Left ventricle myocardium inferior (tissue), 1 donor: ENCODE results near the gene REPS1. TPM values are rescaled to one million over a fixed set of nuclear protein-coding genes. Genes with fewer than 3 reads are reported as not detected.
A peak's percentile ranks its signal among the peaks of the same experiment; 100 is the strongest.
"Not testable (repeated sequence)": the region's sequence is repeated elsewhere in the genome, so short reads cannot be mapped to it uniquely, and the experiment has no call there.

ENCODE experiments used
- DNase-seq: peaks from one replicate; pipeline ENCODE4 v3.0.0-alpha.2; 2020
- H3K27ac ChIP-seq: fragments of 200-600 bp; replicated peaks from 2 replicates; pipeline ENCODE4 v1.8.0; 2021
- H3K27me3 ChIP-seq: fragments of 200-600 bp; 2 replicates; pipeline ENCODE4 v1.8.0; 2021; ENCODE audit warnings: low read depth
- H3K36me3 ChIP-seq: fragments of 200-600 bp; 2 replicates; pipeline ENCODE4 v1.8.0; 2021
- H3K4me1 ChIP-seq: fragments of 200-600 bp; 2 replicates; pipeline ENCODE4 v1.8.0; 2021
- H3K4me3 ChIP-seq: fragments of 200-600 bp; 2 replicates; pipeline ENCODE4 v1.8.0; 2021; ENCODE audit warnings: mild to moderate bottlenecking, moderate library complexity
- H3K9me3 ChIP-seq: fragments of 200-600 bp; replicated peaks from 2 replicates; pipeline ENCODE4 v1.8.0; 2021
- CTCF ChIP-seq: fragments of 200-600 bp; IDR thresholded peaks from 2 replicates; pipeline ENCODE4 v1.8.0; 2021; ENCODE audit warnings: antibody characterized with exemption, mild to moderate bottlenecking, borderline replicate concordance
- intact Hi-C: fragments of 100-400 bp; cut with micrococcal nuclease; formaldehyde crosslinking; loops from one replicate; pipeline ENCODE4 v1.11.0; 2022
- total RNA-seq: library from RNA; stranded (reverse); fragmentation: NEBNext Ultra II Directional; extraction: Animal tissue kit (Norgen Biotek cat#: 25700); gene quantifications from one replicate; pipeline ENCODE4 v1.2.1, GENCODE V29; 2021
- donor health status: DM: no; HTN: yes; CAD: no; lungs with severe emphysema.

REPS1 gene
- total RNA-seq, 1 donor from 2014 or later = 30.6 TPM

- intact Hi-C loops = no loop called here
These were observed 40.8 kb upstream of the REPS1 start, which contains the start of gene ABRACL for GRCh38 chr6:139028658-139029469. ABRACL (plus strand) TSS chr6:139028745; CDS start chr6:139034161, 5,416 bp downstream.

GRCh38 chr6:139028215-139028657 is 40.2 kb upstream of the REPS1 start:
- DNase-seq = no peak
- Histone ChIP-seq H3K36me3 (no peaks in the 10 kb centered on the region), H3K9me3 (no peaks in the 10 kb centered on the region), H3K4me3 (peak overlapping the region; percentile 98), H3K27me3 (no peaks in the 10 kb centered on the region), H3K27ac (peak overlapping the region; percentile 91), H3K4me1 (peaks cover 34% of the 10 kb centered on the region)
- intact Hi-C loops = no loop called here
- no peak for TF ChIP-seq CTCF

More at GRCh38 chr6:139028658-139029469, 40.8 kb upstream of the REPS1 start, which contains the start of gene ABRACL:
- Histone ChIP-seq H3K4me3 (peak within 1 kb of the TSS; percentile 98), H3K36me3 (no peaks in the 10 kb centered on the region), H3K27me3 (no peaks in the 10 kb centered on the region), H3K4me1 (peaks cover 34% of the 10 kb centered on the region), H3K27ac (peak within 1 kb of the TSS; percentile 91), H3K9me3 (no peaks in the 10 kb centered on the region)
- DNase-seq = peak; percentile 57
- TF ChIP-seq CTCF = no peak

- Histone ChIP-seq H3K4me1 (peaks cover 34% of the 10 kb centered on the region), H3K4me3 (peak overlapping the region; percentile 98), H3K27ac (peak overlapping the region; percentile 91), H3K36me3 (no peaks in the 10 kb centered on the region), H3K9me3 (no peaks in the 10 kb centered on the region), H3K27me3 (no peaks in the 10 kb centered on the region)
- DNase-seq = no peak
- TF ChIP-seq CTCF = no peak
- intact Hi-C loops = no loop called here
These were observed 39.6 kb upstream of the REPS1 start for GRCh38 chr6:139027620-139028182.

- H3K9me3 ChIP-seq, intact Hi-C loops, DNase-seq, H3K36me3 ChIP-seq, H3K27me3 ChIP-seq, H3K4me3 ChIP-seq, H3K27ac ChIP-seq: not testable (repeated sequence)
- H3K4me1 ChIP-seq = peaks cover 30% of the 10 kb centered on the region
These were observed 37.4 kb upstream of the REPS1 start for GRCh38 chr6:139025416-139025815.

GRCh38 chr6:139020689-139021088 is 32.6 kb upstream of the REPS1 start:
- no peak for DNase-seq
- Histone ChIP-seq H3K27me3 (no peaks in the 10 kb centered on the region), H3K4me3 (no peak overlapping the region), H3K27ac (no peak overlapping the region), H3K36me3 (no peaks in the 10 kb centered on the region), H3K4me1 (peaks cover 26% of the 10 kb centered on the region), H3K9me3 (no peaks in the 10 kb centered on the region)
- no peak for TF ChIP-seq CTCF
- intact Hi-C loops = no loop called here

GRCh38 chr6:139019722-139020121 is 31.7 kb upstream of the REPS1 start:
- no peak overlapping the region for H3K4me3 ChIP-seq
- no peaks in the 10 kb centered on the region for H3K36me3 ChIP-seq
- intact Hi-C loops = no loop called here
- no peak for TF ChIP-seq CTCF
- DNase-seq = no peak
- no peaks in the 10 kb centered on the region for H3K9me3 ChIP-seq
- H3K27ac ChIP-seq = no peak overlapping the region
- no peaks in the 10 kb centered on the region for H3K27me3 ChIP-seq
- peaks cover 32% of the 10 kb centered on the region for H3K4me1 ChIP-seq
